Mucosa of descending colon (tissue), 3 donors: Measurements from ENCODE around the gene SLC12A5. TPM values are rescaled to one million over a fixed set of nuclear protein-coding genes. Genes with fewer than 3 reads are reported as not detected.
A peak's percentile ranks its signal among the peaks of the same experiment; 100 is the strongest.
"Not testable (repeated sequence)": the region's sequence is repeated elsewhere in the genome, so short reads cannot be mapped to it uniquely, and the experiment has no call there.

ENCODE experiments used
- ATAC-seq: fragments of 200-7000 bp; cut with Tn5 transposase; one replicate; pipeline ENCODE4 v1.9.1; 2020; ENCODE audit warnings: mild to moderate bottlenecking, moderate library complexity
- DNase-seq, 3 donors: peaks; one replicate each; pipeline ENCODE4 v3.0.0-alpha.2; 2020
- H3K36me3 ChIP-seq: fragments of 200-600 bp; one replicate; pipeline ENCODE4 v1.8.0; 2021; ENCODE audit warnings: low read depth, mild to moderate bottlenecking
- H3K4me1 ChIP-seq: fragments of 200-600 bp; one replicate; pipeline ENCODE4 v1.8.0; 2021; ENCODE audit warnings: low read depth, mild to moderate bottlenecking
- H3K4me3 ChIP-seq: fragments of 200-600 bp; one replicate; pipeline ENCODE4 v1.8.0; 2021; ENCODE audit warnings: mild to moderate bottlenecking
- H3K9me3 ChIP-seq: fragments of 200-600 bp; one replicate; pipeline ENCODE4 v1.8.0; 2021; ENCODE audit warnings: mild to moderate bottlenecking
- intact Hi-C, 2 donors: fragments of 100-400 bp; cut with DNase I in 1 of 2; cut with micrococcal nuclease in 1 of 2; formaldehyde crosslinking; loops; one replicate each; pipeline versions ENCODE4 v1.11.0 to v1.11.1; 2022; cut with DNase I, micrococcal nuclease
- total RNA-seq, 3 donors: library from RNA; stranded (reverse); fragmentation: NEBNext Ultra II Directional in 2 of 3; extraction: Animal tissue kit (Norgen Biotek cat#: 25700) in 2 of 3; gene quantifications; one replicate each; pipeline versions ENCODE4 v1.2.1 to v1.2.4, GENCODE V29; 2021 to 2023
- TF ChIP-seq, protein P1 (sequence below): fragments of 200-600 bp; IDR thresholded peaks from one replicate; pipeline ENCODE4 v1.8.0; 2022; ENCODE audit warnings: antibody characterized with exemption, mild to moderate bottlenecking
- donor health status: DM: no; HTN: no; CAD: no; lungs with moderate emphysema.
- donor health status: DM: no; HTN: no; CAD: no.
- donor health status: DM: no; HTN: yes; CAD: no.

Gene SLC12A5
- total RNA-seq, 3 donors from 2014 or later: 2.5 TPM; not detected in 2

DNA sequence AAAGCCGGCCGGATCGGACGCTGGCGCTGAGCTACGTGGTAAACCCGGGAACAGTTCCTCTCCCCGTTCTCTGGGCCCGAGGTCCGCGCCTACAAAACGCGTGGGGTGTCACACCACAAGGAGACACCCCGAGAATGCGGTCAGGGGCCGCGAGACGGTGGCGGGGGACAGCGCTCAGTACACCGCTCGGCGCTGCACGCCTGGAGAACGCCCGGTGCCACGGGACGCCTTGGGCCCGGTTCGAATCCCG lies 60.1 kb downstream of the SLC12A5 start:
- Histone ChIP-seq H3K4me3 (peak overlapping the region; percentile 63), H3K9me3 (no peaks in the 10 kb centered on the region), H3K4me1 (peaks cover 43% of the 10 kb centered on the region), H3K36me3 (no peaks in the 10 kb centered on the region)
- ATAC-seq: peak; percentile 60
- no peak for DNase-seq
- TF ChIP-seq, protein P1, sequence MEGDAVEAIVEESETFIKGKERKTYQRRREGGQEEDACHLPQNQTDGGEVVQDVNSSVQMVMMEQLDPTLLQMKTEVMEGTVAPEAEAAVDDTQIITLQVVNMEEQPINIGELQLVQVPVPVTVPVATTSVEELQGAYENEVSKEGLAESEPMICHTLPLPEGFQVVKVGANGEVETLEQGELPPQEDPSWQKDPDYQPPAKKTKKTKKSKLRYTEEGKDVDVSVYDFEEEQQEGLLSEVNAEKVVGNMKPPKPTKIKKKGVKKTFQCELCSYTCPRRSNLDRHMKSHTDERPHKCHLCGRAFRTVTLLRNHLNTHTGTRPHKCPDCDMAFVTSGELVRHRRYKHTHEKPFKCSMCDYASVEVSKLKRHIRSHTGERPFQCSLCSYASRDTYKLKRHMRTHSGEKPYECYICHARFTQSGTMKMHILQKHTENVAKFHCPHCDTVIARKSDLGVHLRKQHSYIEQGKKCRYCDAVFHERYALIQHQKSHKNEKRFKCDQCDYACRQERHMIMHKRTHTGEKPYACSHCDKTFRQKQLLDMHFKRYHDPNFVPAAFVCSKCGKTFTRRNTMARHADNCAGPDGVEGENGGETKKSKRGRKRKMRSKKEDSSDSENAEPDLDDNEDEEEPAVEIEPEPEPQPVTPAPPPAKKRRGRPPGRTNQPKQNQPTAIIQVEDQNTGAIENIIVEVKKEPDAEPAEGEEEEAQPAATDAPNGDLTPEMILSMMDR: no peak
- intact Hi-C loops: no loop called here

DNA sequence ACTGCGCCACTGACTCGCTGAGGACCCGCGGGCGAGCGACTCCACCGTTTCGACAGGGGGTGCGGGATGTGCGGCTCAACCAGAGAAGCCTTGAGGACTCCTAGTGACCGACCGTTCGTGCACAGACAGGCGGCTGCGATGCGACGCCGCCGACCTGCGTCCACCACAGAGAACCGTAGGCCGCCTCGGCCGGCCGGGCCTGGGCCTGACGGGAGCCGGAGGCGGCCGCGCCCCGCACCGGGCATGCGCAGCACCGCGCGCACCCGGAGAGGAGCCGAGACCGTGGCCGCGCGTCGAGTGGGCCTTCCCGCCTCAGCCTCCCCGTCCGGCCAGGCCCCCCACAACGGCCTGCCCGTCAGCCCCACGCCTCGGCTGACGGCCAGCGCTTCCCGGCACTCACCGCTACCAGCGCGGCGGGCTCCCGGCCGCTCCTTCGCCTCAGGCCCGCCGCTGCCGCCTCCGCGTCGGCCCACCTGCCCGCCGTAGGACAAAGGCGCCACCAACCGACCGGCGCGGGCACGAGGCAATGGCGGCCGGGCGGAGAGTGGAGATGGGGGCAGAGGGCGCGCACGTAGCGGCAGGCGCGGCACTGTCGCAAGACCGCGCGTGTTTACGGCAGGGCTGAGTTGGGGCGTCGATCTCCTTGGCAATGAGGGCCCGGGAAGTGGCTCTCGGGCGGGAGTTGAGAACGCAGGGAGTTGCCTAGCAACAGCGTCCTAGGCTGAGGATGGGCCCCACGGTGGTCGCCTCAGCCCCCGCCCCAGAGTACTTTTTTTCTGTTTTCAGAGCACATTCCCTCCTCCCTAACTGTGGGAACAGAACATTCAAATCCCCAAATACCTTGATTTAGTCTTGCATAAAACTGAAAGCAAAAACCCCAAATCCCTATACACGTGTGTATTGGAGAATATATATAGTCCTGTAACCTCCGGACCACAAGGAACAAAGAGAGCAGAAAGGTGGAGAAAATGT lies 60.7 kb downstream of the SLC12A5 start, which contains the start of gene NCOA5:
NCOA5 (minus strand) TSS at position 546 of the 972 bp plus-strand sequence. CDS start 10,538 bp downstream, outside the sequence.
- Histone ChIP-seq H3K4me3 (peak within 1 kb of the TSS; percentile 63), H3K4me1 (peaks cover 39% of the 10 kb centered on the region), H3K36me3 (no peaks in the 10 kb centered on the region), H3K9me3 (no peaks in the 10 kb centered on the region)
- TF ChIP-seq, protein P1: peak; percentile 12
- intact Hi-C loops: no loop called here
- peak; percentile 96 for ATAC-seq
- DNase-seq: peak; percentile 96 to 97 (median 97)

DNA sequence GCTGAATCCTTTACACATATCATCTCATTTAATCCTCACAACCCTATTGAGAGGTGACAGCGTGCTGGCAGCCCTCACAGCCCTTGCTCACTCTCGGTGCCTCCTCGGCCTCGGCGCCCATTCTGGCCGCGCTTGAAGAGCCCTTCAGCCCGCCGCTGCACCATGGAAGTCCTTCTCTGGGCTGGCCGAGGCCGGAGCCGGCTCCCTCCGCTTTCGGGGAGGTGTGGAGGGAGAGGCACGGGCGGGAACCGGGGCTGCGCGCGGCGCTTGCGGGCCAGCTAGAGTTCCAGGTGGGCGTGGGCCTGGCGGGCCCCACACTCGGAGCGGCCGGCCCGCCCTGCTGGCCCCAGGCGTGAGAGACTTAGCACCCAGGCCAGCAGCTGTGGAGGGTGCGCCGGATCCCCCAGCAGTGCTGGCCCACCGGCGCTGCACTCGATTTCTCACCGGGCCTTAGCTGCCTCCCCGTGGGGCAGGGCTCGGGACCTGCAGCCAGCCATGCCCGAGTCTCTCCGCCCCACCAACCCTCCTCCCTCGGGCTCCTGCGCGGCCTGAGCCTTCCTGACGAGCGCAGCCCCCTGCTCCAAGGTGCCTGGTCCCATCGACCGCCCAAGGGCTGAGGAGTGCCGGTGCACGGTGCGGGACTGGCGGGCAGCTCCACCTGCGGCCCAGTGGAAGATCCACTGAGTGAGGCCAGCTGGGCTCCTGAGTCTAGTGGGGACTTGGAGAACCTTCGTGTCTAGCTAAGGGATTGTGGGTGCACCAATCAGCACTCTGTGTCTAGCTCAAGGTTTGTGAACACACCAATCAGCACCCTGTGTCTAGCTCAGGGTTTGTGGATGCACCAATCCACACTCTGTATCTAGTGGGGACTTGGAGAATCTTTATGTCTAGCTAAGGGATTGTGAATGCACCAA lies 62.9 kb downstream of the SLC12A5 start:
- H3K4me3 ChIP-seq, H3K36me3 ChIP-seq, intact Hi-C loops, H3K9me3 ChIP-seq, DNase-seq, ATAC-seq: not testable (repeated sequence)
- H3K4me1 ChIP-seq: peaks cover 20% of the 10 kb centered on the region

DNA sequence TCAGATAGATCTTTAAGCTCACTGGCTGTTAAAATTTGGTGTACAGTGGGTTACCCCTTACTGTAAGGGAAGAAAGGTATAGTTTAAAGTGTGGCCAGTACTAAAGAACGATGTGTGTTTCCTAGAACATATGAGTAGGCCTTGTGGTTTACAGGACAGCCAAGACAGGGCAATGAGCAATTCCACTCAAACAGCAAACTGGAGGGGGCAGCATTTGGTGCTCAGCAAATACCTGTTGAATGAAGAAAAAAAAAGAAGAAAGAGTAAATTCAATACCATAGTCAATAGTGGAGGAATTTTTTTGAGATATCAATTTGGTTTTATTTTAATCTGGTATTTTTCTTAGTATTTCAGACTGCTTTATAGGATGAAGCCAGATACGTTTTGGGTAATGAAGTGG lies 64.5 kb downstream of the SLC12A5 start:
- peaks cover 9% of the 10 kb centered on the region for H3K4me1 ChIP-seq
- H3K36me3 ChIP-seq: no peaks in the 10 kb centered on the region
- intact Hi-C loops: no loop called here
- TF ChIP-seq, protein P1: no peak
- no peak for ATAC-seq
- H3K4me3 ChIP-seq: no peak overlapping the region
- DNase-seq: no peak
- H3K9me3 ChIP-seq: no peaks in the 10 kb centered on the region

DNA sequence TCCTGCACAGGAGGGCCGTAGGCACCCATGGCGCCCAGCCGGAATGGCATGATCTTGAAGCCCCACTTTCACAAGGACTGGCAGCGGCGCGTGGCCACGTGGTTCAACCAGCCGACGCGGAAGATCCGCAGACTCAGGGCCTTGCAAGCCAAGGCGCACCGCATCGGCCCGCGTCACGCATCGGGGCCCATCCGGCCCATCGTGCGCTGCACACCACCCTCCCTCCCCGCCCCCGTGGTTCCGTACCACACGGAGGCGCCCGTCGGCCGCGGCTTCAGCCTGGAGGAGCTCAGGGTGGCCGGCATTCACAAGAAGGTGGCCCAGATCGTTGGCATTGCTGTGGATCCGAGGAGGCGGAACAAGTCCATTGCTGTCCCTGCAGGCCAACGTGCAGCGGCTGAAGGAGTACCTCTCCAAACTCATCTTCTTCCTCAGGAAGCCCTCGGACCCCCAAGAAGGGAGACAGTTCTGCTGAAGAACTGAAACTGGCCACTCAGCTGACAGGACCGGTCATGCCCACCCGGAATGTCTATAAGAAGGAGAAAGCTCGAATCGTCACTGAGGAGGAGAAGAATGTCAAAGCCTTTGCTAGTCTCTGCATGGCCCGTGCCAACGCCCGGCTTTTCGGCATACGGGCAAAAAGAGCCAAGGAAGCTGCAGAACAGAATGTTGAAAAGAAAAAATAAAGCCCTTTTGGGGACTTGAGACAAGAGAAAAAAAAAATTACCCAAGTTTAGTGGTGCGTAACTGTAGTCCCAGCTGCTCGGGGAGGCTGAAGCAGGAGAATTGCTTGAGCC lies 70.7 kb downstream of the SLC12A5 start:
- TF ChIP-seq, protein P1: no peak
- Histone ChIP-seq H3K9me3 (no peaks in the 10 kb centered on the region), H3K36me3 (no peaks in the 10 kb centered on the region), H3K4me1 (no peaks in the 10 kb centered on the region), H3K4me3 (no peak overlapping the region)
- ATAC-seq (peak; percentile 50), DNase-seq (peak in 2 of 3 donors; percentile 16 to 63)
- intact Hi-C loops: no loop called here

DNA sequence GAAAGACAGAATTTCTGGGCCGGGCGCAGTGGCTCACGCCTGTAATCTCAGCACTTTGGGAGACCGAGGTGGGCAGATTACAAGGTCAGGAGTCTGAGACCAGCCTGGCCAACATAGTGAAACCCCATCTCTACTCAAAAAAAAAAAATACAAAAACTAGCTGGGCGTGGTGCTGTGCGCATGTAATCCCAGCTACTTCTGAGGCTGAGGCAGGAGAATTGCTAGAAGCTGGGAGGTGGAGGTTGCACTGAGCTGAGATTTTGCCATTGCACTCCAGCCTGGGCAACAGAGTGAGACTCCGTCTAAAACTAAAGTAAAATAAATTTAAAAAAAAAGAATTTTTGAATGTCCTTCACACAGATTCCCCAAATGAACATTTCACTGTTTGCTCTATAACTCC lies 71.4 kb downstream of the SLC12A5 start:
- H3K9me3 ChIP-seq, H3K36me3 ChIP-seq, intact Hi-C loops, H3K4me1 ChIP-seq, DNase-seq, ATAC-seq, H3K4me3 ChIP-seq: not testable (repeated sequence)
